ENCODE data around the gene RAP1A. TPM values are rescaled to one million over a fixed set of nuclear protein-coding genes. Genes with fewer than 3 reads are reported as not detected.
"Not testable (repeated sequence)": the region's sequence is repeated elsewhere in the genome, so short reads cannot be mapped to it uniquely, and the experiment has no call there.

RAP1A gene
- total RNA-seq, 1 experiment from 2014 or later = 20.6 TPM

- Histone ChIP-seq H3K27me3 (ENCODE audit: control insufficient read depth, insufficient read depth, low read length) (no peaks in the 10 kb centered on the region), H3K4me3 (ENCODE audit: insufficient read depth, low read depth, low read length) (no peak overlapping the region), H3K36me3 (replicated peaks; ENCODE audit: control insufficient read depth, insufficient read depth, low read length) (no peaks in the 10 kb centered on the region)
- peak; percentile 46 for DNase-seq
These were observed 36.8 kb downstream of the RAP1A start for GRCh38 chr1:111656086-111657017.

DNA sequence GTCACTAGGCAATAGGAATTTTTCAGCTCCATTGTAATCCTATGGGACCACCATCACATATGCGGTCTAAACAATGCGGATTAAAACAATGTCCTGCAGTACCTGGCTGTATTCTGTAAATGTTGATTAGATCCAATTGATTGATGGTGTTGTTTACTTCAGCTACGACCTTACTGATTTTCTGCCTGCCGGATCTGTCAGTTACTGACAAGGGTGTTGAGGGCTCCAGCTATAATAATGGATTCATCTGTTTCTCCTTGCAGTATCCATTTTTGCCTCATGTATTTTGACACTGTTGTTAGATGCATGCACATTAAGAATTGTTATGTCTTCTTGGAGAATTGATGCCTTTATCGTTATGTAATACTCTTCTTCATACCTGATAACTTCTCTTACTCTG lies 39.0 kb downstream of the RAP1A start:
- no peak for DNase-seq
- Histone ChIP-seq H3K4me3 (ENCODE audit: insufficient read depth, low read depth, low read length) (no peak overlapping the region), H3K36me3 (replicated peaks; ENCODE audit: control insufficient read depth, insufficient read depth, low read length) (no peaks in the 10 kb centered on the region), H3K27me3 (ENCODE audit: control insufficient read depth, insufficient read depth, low read length) (no peaks in the 10 kb centered on the region)

GRCh38 chr1:111660204-111661150 lies 40.9 kb downstream of the RAP1A start:
- Histone ChIP-seq H3K4me3 (ENCODE audit: insufficient read depth, low read depth, low read length) (no peak overlapping the region), H3K27me3 (ENCODE audit: control insufficient read depth, insufficient read depth, low read length) (no peaks in the 10 kb centered on the region), H3K36me3 (replicated peaks; ENCODE audit: control insufficient read depth, insufficient read depth, low read length) (no peaks in the 10 kb centered on the region)
- DNase-seq = no peak

DNA sequence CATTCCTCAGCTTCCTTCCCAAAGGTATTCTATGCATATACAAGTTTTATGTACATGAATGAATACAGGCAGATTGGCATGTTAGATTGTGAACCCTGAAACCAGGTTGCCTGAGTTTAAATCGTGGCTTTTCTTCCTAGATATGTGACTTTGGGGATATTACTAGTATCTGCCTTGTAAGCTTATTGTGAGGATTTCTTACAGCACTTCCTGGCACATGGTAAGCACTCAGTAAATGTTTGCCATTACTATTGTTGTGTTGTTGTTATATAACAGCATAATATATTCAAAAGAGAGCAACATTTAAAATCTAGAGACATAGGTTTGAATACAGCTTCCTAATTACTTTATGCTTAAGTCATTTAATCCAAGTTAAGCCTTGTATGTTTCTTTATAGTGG lies 45.1 kb downstream of the RAP1A start:
- DNase-seq = no peak
- Histone ChIP-seq H3K36me3 (replicated peaks; ENCODE audit: control insufficient read depth, insufficient read depth, low read length) (no peaks in the 10 kb centered on the region), H3K4me3 (ENCODE audit: insufficient read depth, low read depth, low read length) (no peak overlapping the region), H3K27me3 (ENCODE audit: control insufficient read depth, insufficient read depth, low read length) (no peaks in the 10 kb centered on the region)

DNA sequence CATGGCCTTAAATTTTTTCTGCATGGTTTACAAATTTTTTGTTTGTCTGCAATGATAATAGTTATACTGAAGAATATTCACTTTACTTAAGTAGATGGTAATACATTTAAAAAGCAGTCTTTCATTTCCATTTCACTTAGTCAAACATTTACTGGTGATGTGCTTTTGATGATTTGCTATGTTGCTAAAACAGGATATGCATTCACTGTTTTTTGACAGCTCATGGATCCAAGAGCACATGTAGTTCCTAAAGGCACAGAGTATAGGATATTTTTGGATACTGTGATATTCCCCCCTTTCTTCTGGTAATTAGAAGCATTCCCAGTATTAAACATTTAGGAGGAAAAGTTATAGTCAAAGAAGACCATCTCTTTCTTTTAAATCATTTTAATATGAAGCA lies 45.9 kb downstream of the RAP1A start:
- Histone ChIP-seq H3K27me3 (ENCODE audit: control insufficient read depth, insufficient read depth, low read length) (no peaks in the 10 kb centered on the region), H3K36me3 (replicated peaks; ENCODE audit: control insufficient read depth, insufficient read depth, low read length) (no peaks in the 10 kb centered on the region), H3K4me3 (ENCODE audit: insufficient read depth, low read depth, low read length) (no peak overlapping the region)
- DNase-seq = no peak

GRCh38 chr1:111666828-111667227 lies 47.2 kb downstream of the RAP1A start:
- Histone ChIP-seq H3K4me3 (ENCODE audit: insufficient read depth, low read depth, low read length) (no peak overlapping the region), H3K36me3 (replicated peaks; ENCODE audit: control insufficient read depth, insufficient read depth, low read length) (no peaks in the 10 kb centered on the region), H3K27me3 (ENCODE audit: control insufficient read depth, insufficient read depth, low read length) (no peaks in the 10 kb centered on the region)
- DNase-seq = no peak

DNA sequence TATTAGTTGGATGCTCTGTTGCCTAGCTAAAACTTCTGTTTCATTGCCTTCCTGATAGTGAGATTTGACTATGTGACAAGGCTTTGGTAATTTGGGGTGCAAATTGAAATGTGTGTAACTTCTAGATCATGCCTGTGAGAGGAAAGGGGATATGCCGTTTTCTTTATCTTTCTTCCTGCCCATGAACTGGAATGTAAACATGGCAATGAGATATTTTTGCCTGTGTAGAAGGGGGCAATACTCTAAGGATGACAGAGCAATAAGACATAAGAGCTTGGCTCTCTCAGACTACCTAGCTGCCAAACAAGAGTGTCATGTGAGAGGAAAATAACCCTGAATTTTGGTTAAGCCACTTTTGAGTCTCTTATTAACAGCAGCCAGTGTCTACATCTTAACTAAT lies 49.7 kb downstream of the RAP1A start:
- Histone ChIP-seq H3K27me3 (ENCODE audit: control insufficient read depth, insufficient read depth, low read length) (no peaks in the 10 kb centered on the region), H3K4me3 (ENCODE audit: insufficient read depth, low read depth, low read length) (no peak overlapping the region), H3K36me3 (replicated peaks; ENCODE audit: control insufficient read depth, insufficient read depth, low read length) (no peaks in the 10 kb centered on the region)
- DNase-seq = no peak

DNA sequence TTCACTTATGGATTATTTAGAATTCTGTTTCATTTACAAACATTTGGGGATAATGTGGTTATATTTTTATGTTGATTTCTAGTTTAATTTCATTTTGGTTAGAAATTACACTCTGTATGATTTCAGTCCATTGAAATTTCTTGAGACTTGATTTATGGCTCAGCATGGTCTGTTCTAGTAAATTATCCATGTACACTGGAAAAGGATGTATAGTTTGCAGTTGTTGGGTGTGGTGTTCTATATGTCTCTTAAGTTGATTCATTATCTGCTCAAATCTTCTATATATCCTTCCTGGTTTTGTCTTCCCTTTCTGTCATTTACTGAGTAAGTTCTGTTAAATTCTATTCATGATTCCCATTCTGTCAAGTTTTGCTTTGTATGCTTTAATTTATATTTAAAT lies 52.3 kb downstream of the RAP1A start:
- DNase-seq = no peak
- H3K4me3 ChIP-seq (ENCODE audit: insufficient read depth, low read depth, low read length) = no peak overlapping the region
- H3K27me3 ChIP-seq (ENCODE audit: control insufficient read depth, insufficient read depth, low read length) = no peaks in the 10 kb centered on the region
- H3K36me3 ChIP-seq (replicated peaks; ENCODE audit: control insufficient read depth, insufficient read depth, low read length) = no peaks in the 10 kb centered on the region; the same call in 1 of the 2 replicates

GRCh38 chr1:111672331-111672730 lies 52.7 kb downstream of the RAP1A start:
- no peaks in the 10 kb centered on the region; the same call in 1 of the 2 replicates for H3K36me3 ChIP-seq (replicated peaks; ENCODE audit: control insufficient read depth, insufficient read depth, low read length)
- no peak for DNase-seq
- H3K4me3 ChIP-seq (ENCODE audit: insufficient read depth, low read depth, low read length) = no peak overlapping the region
- no peaks in the 10 kb centered on the region for H3K27me3 ChIP-seq (ENCODE audit: control insufficient read depth, insufficient read depth, low read length)

DNA sequence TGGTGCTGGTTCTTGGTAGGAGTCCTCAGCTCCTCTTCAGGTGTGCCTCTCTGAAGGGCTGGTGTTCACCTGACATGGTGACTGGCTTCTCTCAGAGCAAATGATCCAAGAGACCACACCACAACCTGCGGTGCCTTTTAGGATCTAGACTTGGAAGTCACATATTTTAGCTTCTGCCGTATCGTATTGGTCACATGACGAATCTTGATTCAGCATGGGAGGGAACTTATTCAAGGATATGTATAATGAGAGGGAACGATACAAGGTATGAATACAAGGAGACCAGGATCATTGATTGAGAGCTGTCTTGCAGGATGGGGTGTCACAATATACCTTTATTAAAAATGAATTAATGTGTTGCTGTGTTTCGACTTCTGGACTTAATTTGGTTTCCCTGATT lies 58.0 kb downstream of the RAP1A start:
- Histone ChIP-seq H3K36me3 (replicated peaks; ENCODE audit: control insufficient read depth, insufficient read depth, low read length) (no peaks in the 10 kb centered on the region; the same call in 1 of the 2 replicates), H3K4me3 (ENCODE audit: insufficient read depth, low read depth, low read length) (no peak overlapping the region), H3K27me3 (ENCODE audit: control insufficient read depth, insufficient read depth, low read length) (no peaks in the 10 kb centered on the region)
- no peak for DNase-seq

DNA sequence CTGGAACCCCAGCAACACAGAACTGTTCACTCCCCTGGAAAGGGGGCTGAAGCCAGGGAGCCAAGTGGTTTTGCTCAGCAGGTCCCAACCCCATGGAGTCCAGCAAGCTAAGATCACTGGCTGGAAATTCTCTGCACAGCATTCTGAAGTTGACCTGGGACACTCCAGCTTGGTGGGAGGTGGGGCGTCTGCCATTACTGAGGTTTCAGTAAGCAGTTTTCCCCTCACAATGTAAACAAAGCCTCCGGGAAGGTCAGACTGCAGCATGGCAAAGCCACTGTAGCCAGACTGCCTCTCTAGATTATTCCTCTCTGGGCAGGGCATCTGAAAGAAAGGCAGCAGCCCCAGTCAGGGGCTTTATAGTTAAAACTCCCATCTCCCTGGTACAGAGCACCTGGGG lies 60.0 kb downstream of the RAP1A start:
- no peak overlapping the region for H3K4me3 ChIP-seq (ENCODE audit: insufficient read depth, low read depth, low read length)
- H3K27me3 ChIP-seq (ENCODE audit: control insufficient read depth, insufficient read depth, low read length) = no peaks in the 10 kb centered on the region
- DNase-seq = no peak
- H3K36me3 ChIP-seq (replicated peaks; ENCODE audit: control insufficient read depth, insufficient read depth, low read length) = no peaks in the 10 kb centered on the region; the same call in 1 of the 2 replicates

- not testable (repeated sequence) for H3K27me3 ChIP-seq (ENCODE audit: control insufficient read depth, insufficient read depth, low read length); H3K4me3 ChIP-seq (ENCODE audit: insufficient read depth, low read depth, low read length); H3K36me3 ChIP-seq (replicated peaks; ENCODE audit: control insufficient read depth, insufficient read depth, low read length); DNase-seq
These were observed 60.7 kb downstream of the RAP1A start for GRCh38 chr1:111680212-111680800.

GRCh38 chr1:111685293-111686153 lies 65.9 kb downstream of the RAP1A start:
- not testable (repeated sequence) for H3K36me3 ChIP-seq (replicated peaks; ENCODE audit: control insufficient read depth, insufficient read depth, low read length); H3K27me3 ChIP-seq (ENCODE audit: control insufficient read depth, insufficient read depth, low read length); H3K4me3 ChIP-seq (ENCODE audit: insufficient read depth, low read depth, low read length); DNase-seq

- no peaks in the 10 kb centered on the region for H3K27me3 ChIP-seq (ENCODE audit: control insufficient read depth, insufficient read depth, low read length)
- no peaks in the 10 kb centered on the region for H3K36me3 ChIP-seq (replicated peaks; ENCODE audit: control insufficient read depth, insufficient read depth, low read length)
- no peak overlapping the region for H3K4me3 ChIP-seq (ENCODE audit: insufficient read depth, low read depth, low read length)
- DNase-seq = no peak
These were observed 70.7 kb downstream of the RAP1A start for GRCh38 chr1:111690306-111690617.

All from H7 (cell line).